Measurements from ENCODE around the gene GOLGA7B.

The GOLGA7B gene

DNA sequence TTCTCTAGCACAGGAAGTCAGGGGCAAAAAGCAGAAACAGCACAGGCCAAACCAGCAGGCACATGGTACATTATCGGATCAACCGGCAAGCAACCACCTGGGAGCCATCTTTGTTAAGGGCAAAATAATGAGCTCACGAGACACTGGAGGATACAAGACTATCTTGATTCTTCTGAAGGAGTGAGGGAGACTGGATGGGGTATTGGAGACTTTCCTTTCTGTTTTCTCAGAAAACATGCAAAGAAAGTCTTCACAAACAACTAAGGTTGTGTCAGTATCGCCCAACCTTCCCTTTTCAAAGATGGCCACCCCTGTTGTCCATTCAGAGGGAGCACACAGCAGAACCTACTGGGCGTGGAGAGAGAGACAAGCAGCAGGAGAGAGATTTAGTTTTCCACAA is 29.6 kb downstream of the GOLGA7B start:
- no peak for DNase-seq (ENCODE audit: low spot score)
- TF ChIP-seq, protein P1, sequence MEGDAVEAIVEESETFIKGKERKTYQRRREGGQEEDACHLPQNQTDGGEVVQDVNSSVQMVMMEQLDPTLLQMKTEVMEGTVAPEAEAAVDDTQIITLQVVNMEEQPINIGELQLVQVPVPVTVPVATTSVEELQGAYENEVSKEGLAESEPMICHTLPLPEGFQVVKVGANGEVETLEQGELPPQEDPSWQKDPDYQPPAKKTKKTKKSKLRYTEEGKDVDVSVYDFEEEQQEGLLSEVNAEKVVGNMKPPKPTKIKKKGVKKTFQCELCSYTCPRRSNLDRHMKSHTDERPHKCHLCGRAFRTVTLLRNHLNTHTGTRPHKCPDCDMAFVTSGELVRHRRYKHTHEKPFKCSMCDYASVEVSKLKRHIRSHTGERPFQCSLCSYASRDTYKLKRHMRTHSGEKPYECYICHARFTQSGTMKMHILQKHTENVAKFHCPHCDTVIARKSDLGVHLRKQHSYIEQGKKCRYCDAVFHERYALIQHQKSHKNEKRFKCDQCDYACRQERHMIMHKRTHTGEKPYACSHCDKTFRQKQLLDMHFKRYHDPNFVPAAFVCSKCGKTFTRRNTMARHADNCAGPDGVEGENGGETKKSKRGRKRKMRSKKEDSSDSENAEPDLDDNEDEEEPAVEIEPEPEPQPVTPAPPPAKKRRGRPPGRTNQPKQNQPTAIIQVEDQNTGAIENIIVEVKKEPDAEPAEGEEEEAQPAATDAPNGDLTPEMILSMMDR (IDR thresholded peaks at IDR 0.05; ENCODE audit: borderline replicate concordance, control extremely low read depth, extremely low read depth, insufficient read depth, missing control alignments), result no peak
- in situ Hi-C loops (cut with MboI; ENCODE audit: low sequenced_read_pairs, unreplicated experiment), result no loop called here

DNA sequence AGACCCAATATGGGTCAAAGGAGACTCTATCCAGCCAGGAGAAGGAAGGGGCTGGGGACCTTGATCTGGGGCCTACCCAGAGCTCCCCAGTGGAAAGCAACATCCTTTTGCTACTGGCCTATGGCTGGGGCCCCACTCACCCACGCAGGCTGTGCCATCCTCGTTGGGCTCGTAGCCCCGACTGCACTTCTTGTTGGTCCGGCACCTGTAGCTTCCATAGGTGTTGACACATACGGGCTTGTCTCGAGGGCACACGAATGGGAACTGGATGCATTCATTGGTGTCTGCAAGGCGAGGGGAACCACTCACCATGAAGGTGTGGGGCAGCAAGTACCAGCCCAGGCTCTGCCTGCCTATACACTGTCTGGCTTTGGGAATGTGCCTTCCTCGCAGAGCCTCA is 30.5 kb downstream of the GOLGA7B start:
- TF ChIP-seq, protein P1 (IDR thresholded peaks at IDR 0.05; ENCODE audit: borderline replicate concordance, control extremely low read depth, extremely low read depth, insufficient read depth, missing control alignments), result no peak
- in situ Hi-C loops (cut with MboI; ENCODE audit: low sequenced_read_pairs, unreplicated experiment), result no loop called here
- no peak for DNase-seq (ENCODE audit: low spot score)

DNA sequence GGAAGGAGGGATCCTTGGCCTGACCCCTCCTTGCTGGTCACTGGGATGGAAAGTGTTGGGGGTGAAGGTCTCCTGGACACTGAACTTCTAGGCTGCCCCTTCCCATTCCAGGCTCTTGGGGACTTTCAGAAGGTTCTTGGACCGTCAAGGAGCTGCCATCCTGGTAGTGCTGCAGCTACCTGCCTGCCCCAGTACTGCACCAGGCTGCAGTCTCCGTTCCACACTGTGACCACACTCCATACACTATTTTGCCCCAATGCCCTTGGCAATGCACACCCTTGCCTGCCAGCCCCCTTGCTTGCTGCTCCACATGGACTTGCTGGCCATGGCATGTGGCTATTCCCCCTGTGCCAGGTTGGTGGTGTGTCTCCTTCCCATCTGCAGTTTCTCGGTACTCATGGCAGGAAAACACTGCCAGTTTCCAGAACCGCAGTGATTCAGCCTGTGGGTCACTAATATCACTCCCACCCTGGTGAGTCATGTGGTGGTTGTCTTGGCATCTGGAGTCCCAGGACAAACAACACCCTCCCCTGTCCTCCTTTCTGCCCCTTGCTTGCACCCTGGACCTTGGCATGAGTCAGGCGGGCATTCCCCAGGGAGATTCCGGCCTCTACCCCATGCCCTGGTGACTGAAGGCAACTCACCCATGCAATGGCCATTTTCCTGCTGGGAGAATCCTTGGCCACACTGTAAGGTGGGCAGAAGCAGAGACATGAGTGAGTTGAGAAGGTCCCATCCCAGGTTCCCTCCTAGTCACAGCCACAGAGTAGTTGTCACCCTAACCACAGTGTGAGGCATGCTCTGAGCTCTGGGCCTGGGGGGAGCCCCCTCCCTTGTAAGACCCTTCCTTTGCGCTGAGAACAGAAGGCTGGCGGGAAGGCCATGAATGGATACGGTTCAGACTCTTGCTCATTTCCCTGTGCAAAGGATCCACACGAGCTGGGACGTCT is 32.8 kb downstream of the GOLGA7B start:
- in situ Hi-C loops (cut with MboI; ENCODE audit: low sequenced_read_pairs, unreplicated experiment), result no loop called here
- TF ChIP-seq, protein P1 (IDR thresholded peaks at IDR 0.05; ENCODE audit: borderline replicate concordance, control extremely low read depth, extremely low read depth, insufficient read depth, missing control alignments), result no peak
- DNase-seq (ENCODE audit: low spot score), result no peak

DNA sequence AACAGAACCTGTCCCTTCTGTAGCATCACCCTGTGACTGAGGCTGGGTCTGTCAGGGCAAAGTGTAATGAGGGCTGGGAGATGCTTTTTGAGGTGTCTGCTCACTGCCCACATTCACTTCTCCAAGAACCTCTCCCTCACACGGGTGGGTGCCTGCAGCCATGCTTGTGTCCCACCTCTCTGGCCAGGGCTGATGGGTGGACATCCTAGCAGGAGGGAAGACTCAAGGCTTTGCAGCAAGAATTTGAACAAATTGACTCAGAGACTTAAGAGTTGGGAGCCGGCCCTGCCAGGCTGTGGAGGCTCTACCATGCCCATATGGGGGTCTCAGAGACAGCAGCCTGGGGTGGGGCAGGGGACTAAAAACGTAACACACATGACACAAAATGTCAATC is 33.4 kb downstream of the GOLGA7B start:
- in situ Hi-C loops (cut with MboI; ENCODE audit: low sequenced_read_pairs, unreplicated experiment), result no loop called here
- DNase-seq (ENCODE audit: low spot score), result no peak
- TF ChIP-seq, protein P1 (IDR thresholded peaks at IDR 0.05; ENCODE audit: borderline replicate concordance, control extremely low read depth, extremely low read depth, insufficient read depth, missing control alignments), result no peak

DNA sequence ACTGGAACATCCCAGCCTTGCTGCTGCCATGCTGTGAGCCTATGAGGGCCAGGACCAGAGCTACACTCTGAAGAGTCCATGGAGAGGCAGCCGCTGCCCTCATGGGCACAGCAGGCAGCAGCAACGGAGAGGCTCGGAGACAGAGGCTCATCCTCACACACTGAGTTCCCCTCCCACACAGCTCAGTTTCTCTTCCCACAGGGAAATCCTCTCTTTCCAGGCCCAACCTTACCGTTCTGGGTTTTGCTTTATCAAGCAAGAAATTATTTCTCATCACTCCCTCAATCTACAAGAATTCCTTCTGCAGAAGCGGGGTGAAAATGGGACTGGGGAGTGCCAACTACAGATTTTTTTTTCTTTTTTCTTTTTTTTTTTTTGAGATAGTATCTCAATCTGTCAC is 36.6 kb downstream of the GOLGA7B start:
- in situ Hi-C loops (cut with MboI; ENCODE audit: low sequenced_read_pairs, unreplicated experiment), result no loop called here

DNA sequence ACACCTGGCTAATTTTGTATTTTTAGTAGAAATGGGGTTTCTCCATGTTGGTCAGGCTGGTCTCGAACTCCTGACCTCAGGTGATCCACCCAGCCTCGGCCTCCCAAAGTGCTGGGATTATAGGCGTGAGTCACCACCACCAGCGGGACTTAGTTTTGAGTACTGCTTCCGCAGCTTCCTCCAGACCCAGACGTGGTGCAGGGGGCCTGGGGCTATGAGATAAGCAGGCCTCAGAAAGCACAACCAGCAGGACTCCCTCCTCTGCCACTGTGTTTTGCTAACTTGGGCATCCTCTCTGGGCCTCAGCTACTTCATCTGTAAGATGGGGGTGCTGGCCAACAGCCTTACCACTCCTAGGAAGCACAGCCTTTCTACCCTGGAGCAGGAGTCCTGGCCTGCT is 37.8 kb downstream of the GOLGA7B start:
- in situ Hi-C loops (cut with MboI; ENCODE audit: low sequenced_read_pairs, unreplicated experiment), result no loop called here
- no peak for DNase-seq (ENCODE audit: low spot score)

More for the DNA sequence above, 36.6 kb downstream of the GOLGA7B start:
- no peak for DNase-seq (ENCODE audit: low spot score)
- TF ChIP-seq, protein P1 (IDR thresholded peaks at IDR 0.05; ENCODE audit: borderline replicate concordance, control extremely low read depth, extremely low read depth, insufficient read depth, missing control alignments), result no peak

More for the DNA sequence above, 37.8 kb downstream of the GOLGA7B start:
- TF ChIP-seq, protein P1 (IDR thresholded peaks at IDR 0.05; ENCODE audit: borderline replicate concordance, control extremely low read depth, extremely low read depth, insufficient read depth, missing control alignments), result no peak

Measured in GM13976 (cell line).